Smooth muscle cell of the coronary artery (primary cell): Measurements from ENCODE around the gene CSAG2. TPM values are rescaled to one million over a fixed set of nuclear protein-coding genes. Genes with fewer than 3 reads are reported as not detected.

ENCODE experiments used
- total RNA-seq: library from RNA; depleted of rRNA; stranded (reverse); fragments of >200 nt; gene quantifications from 2 replicates; pipeline ENCODE4 v1.2.3, GENCODE V29; 2014; ENCODE audit warnings: low replicate concordance

The CSAG2 gene, protein sequence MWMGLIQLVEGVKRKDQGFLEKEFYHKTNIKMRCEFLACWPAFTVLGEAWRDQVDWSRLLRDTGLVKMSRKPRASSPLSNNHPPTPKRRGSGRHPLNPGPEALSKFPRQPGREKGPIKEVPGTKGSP
- total RNA-seq: not detected in 2 replicates

DNA sequence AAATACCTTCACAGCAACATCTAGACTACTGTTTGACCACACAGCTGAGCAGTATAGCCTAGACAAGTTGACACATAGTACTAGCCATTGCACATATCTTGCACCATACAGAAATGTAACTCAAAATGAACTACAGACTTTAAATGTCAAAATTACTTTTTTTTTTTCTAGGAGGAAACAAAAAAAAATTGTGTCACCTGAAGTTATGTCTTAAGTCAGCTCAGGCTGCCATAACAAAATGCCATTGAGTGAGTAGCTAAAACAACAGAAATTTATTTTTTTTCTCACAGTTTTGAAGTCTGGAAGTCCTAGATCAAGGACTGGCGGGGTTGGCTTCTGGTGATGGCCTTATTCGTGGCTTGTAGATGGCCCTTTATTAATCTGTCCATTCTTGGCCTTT, at the start of gene CSAG2:
CSAG2 (minus strand) TSS at position 101 of the 400 bp plus-strand sequence. CDS start 161 bp downstream, outside the sequence.

DNA sequence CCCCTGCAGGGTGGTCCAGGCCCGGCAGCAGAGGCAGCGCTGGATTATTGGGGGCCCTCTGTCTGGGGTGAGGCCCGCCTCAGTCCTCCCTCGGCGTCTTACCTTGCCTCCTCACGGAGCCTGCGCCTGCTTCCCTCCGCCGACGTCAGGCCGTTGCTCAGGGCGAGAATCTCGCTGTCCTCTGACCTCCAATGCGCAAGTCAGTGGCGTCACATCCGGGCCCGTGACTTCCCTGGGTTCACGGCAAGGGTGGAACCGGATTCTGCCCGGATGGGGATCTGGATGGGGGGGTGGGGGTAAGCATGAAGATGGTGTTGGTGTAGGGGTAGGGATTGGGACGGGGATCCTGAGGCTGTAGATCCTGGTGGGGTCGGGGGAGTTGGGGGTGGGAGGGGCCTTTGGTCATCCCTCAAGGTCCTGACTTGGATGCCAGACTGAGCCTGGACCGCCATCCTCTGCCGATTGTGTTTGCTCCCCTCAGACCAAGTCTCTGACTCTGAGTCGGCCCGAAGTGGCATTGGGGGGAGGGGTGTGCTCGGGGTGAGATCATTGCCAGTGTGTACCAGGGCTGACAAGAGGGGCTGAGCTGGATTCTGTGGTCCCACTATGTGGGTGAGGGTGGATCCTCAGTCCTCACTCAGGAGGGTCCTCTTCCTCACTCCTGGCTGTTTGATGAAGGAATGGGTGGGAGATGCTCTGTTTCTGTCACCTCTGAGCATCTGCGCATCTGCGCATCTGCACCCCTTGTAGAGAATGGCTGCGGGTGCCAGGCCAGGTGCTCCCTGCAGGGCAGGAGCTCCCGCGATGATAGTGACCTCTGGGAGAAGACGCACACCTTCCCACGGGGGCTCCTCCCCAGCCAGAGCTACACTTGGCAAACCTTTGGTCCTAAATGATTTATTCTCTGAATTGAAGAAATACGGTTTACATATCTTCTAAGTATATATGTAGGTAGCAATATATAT, 44.9 kb upstream of the CSAG2 start, which contains the start of gene MAGEA2:
MAGEA2 (minus strand) TSS at position 157 of the 965 bp plus-strand sequence. CDS start 2,479 bp downstream, outside the sequence.

DNA sequence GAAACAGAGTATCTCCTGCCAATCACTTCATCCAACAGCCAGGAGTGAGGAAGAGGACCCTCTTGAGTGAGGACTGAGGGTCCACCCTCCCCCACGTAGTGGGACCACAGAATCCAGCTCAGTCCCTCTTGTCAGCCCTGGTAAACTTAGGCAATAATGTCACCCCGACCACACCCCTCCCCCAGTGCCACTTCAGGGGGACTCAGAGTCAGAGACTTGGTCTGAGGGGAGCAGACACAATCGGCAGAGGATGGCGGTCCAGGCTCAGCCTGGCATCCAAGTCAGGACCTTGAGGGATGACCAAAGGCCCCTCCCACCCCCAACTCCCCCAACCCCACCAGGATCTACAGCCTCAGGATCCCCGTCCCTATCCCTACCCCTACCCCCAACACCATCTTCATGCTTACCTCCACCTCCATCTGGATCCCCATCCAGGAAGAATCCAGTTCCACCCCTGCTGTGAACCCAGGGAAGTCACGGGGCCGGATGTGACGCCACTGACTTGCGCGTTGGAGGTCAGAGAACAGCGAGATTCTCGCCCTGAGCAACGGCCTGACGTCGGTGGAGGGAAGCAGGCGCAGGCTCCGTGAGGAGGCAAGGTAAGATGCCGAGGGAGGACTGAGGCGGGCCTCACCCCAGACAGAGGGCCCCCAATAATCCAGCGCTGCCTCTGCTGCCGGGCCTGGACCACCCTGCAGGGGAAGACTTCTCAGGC, 24.3 kb upstream of the CSAG2 start, which contains the start of the genes CSAG1 and MAGEA12:
CSAG1 (minus strand) TSS at position 461 of the 715 bp plus-strand sequence. CDS start 1,261 bp downstream, outside the sequence.
MAGEA12 (plus strand) TSS at position 497 of the 715 bp plus-strand sequence. CDS start 2,405 bp downstream, outside the sequence.

DNA sequence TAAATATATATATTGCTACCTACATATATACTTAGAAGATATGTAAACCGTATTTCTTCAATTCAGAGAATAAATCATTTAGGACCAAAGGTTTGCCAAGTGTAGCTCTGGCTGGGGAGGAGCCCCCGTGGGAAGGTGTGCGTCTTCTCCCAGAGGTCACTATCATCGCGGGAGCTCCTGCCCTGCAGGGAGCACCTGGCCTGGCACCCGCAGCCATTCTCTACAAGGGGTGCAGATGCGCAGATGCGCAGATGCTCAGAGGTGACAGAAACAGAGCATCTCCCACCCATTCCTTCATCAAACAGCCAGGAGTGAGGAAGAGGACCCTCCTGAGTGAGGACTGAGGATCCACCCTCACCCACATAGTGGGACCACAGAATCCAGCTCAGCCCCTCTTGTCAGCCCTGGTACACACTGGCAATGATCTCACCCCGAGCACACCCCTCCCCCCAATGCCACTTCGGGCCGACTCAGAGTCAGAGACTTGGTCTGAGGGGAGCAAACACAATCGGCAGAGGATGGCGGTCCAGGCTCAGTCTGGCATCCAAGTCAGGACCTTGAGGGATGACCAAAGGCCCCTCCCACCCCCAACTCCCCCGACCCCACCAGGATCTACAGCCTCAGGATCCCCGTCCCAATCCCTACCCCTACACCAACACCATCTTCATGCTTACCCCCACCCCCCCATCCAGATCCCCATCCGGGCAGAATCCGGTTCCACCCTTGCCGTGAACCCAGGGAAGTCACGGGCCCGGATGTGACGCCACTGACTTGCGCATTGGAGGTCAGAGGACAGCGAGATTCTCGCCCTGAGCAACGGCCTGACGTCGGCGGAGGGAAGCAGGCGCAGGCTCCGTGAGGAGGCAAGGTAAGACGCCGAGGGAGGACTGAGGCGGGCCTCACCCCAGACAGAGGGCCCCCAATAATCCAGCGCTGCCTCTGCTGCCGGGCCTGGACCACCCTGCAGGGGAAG, 5.0 kb upstream of the CSAG2 start, which contains the start of gene MAGEA2B:
MAGEA2B (plus strand) TSS at position 814 of the 973 bp plus-strand sequence. CDS start 2,479 bp downstream, outside the sequence.

DNA sequence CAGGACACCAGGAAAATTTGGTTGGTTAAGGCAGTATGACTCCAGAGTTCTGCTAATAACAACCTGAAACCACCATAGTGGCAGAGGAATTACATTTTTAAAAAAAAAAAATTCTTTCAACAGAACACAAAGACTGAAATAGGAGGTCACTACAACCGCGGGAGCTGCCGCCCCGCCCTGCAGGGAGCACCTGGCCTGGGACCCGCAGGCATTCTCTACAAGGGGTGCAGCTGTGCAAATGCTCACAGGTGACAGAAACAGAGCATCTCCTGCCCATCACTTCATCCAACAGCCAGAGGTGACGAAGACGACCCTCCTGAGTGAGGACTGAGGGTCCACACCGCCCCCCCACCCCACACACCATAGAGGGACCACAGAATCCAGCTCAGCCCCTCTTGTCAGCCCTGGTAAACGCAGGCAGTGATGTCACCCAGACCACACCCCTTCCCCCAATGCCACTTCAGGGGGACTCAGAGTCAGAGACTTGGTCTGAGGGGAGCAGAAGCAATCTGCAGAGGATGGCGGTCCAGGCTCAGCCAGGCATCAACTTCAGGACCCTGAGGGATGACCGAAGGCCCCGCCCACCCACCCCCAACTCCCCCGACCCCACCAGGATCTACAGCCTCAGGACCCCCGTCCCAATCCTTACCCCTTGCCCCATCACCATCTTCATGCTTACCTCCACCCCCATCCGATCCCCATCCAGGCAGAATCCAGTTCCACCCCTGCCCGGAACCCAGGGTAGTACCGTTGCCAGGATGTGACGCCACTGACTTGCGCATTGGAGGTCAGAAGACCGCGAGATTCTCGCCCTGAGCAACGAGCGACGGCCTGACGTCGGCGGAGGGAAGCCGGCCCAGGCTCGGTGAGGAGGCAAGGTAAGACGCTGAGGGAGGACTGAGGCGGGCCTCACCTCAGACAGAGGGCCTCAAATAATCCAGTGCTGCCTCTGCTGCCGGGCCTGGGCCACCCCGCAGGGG, 10.8 kb downstream of the CSAG2 start, which contains the start of gene MAGEA3:
MAGEA3 (plus strand) TSS at position 843 of the 980 bp plus-strand sequence. CDS start 2,039 bp downstream, outside the sequence.

Other genes starting within 250 kb of the CSAG2 start
- not detected in 2 replicates for gene GABRQ, start 71.4 kb downstream of the CSAG2 start, total RNA-seq
- 0.15 TPM in 1 of 2 replicates, not detected in the other for gene MAGEA3, start 10.5 kb downstream of the CSAG2 start, total RNA-seq
- not detected in 2 replicates for gene MAGEA2B, start 5.4 kb upstream of the CSAG2 start, total RNA-seq
- gene CSAG1, start 24.4 kb upstream of the CSAG2 start, total RNA-seq: not detected in 2 replicates
- 0.08 TPM in 1 of 2 replicates, not detected in the other for gene MAGEA12, start 24.5 kb upstream of the CSAG2 start, total RNA-seq
- not detected in 2 replicates for gene MAGEA2, start 44.6 kb upstream of the CSAG2 start, total RNA-seq
- not detected in 2 replicates for gene CSAG3, start 49.9 kb upstream of the CSAG2 start, total RNA-seq
- gene MAGEA6, start 60.4 kb upstream of the CSAG2 start, total RNA-seq: not detected in 2 replicates
- gene CETN2, start 121.5 kb upstream of the CSAG2 start, total RNA-seq: 19.0 and 31.3 TPM in 2 replicates
- 13.9 and 18.9 TPM in 2 replicates for gene NSDHL, start 121.8 kb upstream of the CSAG2 start, total RNA-seq
- gene ZNF185, start 188.8 kb upstream of the CSAG2 start, total RNA-seq: 0.35 and 22.0 TPM in 2 replicates